ENCODE data around the gene DUSP1.

Gene DUSP1

DNA sequence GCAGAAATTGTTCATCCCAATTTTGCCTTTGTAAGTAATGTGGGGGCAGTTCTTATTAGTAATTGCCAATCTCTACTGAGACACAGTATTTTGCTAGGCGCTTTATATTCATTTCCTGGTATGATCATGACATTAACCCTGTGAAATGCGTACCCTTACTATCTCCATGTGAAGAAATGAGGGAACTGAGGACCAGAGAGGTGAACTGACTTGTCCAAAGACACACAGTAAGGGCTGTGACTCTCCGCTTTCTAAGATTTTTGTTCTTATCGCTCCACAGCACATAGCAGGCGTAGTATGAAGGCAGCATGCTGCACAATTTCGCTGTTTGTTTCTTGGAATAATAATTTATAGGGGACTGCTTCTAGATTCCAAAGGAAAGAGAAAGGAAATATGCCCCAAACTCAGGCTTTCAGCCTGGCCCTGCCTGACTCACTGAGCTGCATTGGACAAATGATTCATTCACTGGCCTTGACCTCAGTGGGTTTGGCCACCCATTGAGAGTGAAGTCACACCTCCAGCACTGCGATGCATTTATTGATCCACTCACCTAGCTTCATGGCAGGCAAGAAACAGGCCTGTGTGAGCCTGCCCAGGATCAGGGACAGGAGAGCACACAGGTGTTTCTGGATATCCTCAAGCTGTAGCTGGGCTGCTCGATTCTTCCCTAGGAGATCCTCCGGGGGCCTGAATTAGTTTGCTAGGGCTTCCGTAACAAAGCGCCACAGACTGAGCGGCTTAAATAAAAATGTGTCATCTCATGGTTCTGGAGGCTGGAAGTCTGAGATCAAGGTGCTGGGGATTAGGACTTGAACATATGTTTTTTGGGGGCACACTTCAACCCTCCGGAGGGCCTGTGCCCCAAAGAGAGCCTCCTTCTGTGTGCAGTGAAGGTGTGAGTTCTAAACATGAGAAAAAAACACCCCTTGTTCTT lies 7.2 kb upstream of the DUSP1 start:
- DNase-seq, result peak; percentile 18

DNA sequence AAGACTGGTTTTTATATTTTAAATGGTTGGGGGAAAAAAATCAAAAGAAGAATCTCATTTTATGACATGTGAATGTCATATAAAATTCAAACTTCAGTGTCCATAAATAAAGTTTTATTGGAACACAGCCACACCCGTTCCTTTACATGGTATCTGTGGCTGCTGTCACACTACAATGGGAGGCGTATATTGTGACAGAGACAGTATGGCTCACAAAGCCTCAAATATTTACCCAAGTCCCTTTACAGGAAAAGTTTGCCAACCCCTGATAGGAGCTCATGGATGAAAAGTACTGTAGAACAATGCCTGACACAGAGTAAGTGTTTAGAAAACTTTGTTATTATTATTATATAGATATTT lies 5.2 kb upstream of the DUSP1 start:
- no peak for DNase-seq

GRCh38 chr5:172775326-172776234 lies 4.6 kb upstream of the DUSP1 start:
- peak; percentile 27 for DNase-seq

- no peak for DNase-seq
These were observed 3.7 kb upstream of the DUSP1 start for GRCh38 chr5:172774561-172775315.

- peak; percentile 8 for DNase-seq
These were observed 2.8 kb upstream of the DUSP1 start for GRCh38 chr5:172773481-172774469.

DNA sequence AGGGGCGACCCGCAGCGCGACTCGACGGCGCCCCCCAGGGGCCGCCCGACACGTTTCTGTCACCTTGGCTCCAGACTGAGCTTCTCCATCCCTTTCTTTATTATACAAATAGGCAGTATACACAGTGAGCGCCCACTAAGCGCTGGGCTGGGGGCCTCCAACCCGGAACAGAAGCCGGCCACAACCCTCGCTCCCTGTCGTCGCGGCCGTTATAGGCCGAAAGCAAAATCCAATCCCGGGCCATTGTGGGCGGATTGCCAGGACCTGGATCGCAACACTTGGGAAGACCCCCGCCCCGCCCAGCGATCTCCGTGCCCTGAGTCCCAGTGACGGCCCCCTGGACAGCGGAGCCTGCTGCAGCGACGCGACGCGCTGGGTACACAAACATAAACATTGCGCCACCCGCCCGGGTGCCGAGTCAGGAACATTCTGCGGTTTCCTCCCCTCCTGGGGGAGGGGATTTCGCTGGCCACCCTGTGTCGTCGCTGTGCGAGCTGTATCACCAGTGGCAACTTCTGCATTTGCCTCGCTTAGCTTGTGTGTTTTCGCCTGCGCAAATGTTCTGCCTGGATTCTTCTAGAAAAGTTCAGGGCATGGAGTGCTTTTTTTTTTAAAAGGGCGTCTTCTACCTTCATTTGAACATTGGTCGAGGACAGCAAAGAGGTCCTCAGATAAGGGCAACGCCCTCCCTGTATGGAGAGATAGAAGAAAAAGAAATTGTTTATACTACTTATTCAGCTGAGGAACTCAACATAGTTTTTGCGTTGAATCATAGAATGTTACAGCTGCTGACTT lies 1.3 kb upstream of the DUSP1 start:
- peak; percentile 77 for DNase-seq

DNA sequence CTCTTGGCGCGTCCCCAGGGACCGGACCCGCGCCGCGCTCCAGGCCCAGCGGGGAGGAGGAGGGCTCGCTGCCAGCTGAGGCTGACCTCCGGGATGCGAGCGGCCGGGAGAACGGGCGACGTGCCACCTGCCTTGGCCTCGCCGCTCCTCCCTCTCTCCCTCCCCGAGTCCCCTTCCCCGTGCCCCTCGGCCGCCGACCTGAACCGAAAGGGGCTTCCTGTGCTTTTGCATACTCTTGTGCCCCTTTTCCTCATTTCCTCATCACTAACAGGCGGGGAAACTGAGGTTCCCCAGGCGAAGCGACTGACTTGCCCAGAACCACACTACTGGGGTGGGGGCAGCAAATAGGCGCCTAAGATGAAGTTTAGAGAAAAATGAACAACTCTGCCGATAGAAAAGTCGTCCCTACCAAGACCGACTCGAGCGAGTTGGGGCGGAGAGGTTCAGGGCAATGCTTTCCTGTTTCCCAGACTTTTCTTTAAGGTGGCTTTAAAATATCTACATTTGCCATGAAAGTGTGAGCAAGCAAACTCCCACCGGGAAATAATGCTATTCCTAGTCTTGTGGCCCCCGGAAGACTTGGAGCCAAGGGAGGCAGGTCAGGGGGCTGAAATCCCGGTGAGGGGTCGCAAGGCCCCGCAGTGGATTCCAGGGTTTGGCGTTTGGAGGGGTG lies 580 bp upstream of the DUSP1 start:
- peak; percentile 25 for DNase-seq

DNA sequence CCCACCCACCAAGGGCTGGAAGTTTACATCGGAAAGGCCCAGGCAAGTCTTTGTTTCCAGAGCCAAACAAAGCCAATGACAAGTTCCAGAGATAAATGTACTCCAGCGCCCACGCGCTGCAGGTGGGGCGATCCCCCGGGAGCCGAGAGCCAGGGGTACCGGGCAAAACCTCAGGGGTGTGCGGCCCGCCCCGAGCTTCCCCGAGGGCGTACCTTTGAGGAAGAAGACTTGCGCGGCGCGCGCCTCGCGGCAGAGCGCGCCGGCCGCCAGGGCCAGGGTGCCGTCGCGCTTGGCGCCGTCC lies 671 bp downstream of the DUSP1 start:
- DNase-seq, result no peak

DNA sequence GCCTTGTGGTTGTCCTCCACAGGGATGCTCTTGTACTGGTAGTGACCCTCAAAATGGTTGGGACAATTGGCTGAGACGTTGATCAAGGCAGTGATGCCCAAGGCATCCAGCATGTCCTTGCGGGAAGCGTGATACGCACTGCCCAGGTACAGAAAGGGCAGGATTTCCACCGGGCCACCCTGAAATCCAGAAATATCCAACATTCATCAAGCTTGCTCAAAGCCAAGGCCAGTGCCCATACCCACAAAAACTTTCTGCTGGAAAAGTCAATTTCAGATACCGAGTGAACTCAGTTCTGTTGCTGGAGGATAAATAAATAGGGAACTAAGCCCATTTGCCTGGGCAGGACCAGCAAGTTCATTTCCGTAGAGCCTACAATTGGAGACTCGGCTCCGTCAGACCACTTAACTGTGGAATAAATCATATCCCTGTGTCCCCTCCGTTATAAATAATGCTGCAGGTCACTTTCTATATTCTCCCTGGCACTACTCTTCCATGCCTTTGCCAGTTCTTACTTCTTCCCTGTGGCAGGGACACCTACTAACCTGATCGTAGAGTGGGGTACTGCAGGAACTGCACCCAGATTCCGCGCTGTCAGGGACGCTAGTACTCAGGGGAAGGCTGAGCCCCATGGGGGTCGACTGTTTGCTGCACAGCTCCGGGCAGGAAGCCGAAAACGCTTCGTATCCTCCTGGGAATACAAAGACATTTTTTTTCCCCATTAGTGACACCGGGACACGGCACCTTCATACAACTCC lies 1.2 kb downstream of the DUSP1 start:
- no peak for DNase-seq

DNA sequence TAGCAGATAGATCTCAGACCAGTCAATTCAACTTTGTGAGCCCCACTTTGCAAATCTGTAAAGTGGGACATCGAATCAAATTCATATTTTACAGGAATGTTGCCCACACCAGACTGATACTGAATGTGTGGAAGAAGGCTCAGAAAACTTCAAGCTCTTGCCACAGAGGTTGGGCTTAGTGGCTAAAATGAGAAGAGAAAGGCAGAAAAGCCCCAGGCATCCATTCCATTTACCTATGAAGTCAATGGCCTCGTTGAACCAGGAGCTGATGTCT lies 1.7 kb downstream of the DUSP1 start:
- no peak for DNase-seq

DNA sequence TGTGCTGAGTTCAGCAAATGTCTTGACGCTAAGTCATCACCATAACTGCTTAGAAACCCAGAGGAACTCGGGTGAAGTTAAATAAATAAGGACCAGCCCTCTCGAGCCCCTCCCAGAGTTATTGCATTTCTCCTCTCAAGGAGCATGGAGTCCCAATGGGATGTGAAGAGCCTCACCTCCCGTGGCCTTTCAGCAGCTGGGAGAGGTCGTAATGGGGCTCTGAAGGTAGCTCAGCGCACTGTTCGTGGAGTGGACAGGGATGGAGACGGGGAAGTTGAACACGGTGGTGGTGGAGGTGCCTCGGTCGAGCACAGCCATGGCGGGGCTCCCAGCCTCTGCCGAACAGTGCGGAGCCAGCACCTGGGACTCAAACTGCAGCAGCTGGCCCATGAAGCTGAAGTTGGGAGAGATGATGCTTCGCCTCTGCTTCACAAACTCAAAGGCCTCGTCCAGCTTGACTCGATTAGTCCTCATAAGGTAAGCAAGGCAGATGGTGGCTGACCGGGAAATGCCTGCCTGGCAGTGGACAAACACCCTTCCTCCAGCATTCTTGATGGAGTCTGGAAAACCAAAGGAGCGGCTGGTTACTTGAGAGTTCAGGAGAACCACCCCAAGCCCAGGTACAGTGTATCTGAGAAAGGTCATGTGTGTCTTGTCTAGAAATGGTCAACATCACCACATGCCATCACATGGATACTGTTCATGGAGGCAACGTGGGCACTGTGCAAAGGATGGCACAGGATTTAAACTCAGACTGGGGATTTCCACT lies 2.2 kb downstream of the DUSP1 start:
- no peak for DNase-seq

- no peak for DNase-seq
These were observed 2.9 kb downstream of the DUSP1 start for GRCh38 chr5:172768098-172768572.

GRCh38 chr5:172766287-172767108 lies 4.5 kb downstream of the DUSP1 start:
- no peak for DNase-seq

GRCh38 chr5:172765766-172766286 lies 5.2 kb downstream of the DUSP1 start:
- no peak for DNase-seq

GRCh38 chr5:172764861-172765765 lies 5.9 kb downstream of the DUSP1 start:
- peak; percentile 95 for DNase-seq

GRCh38 chr5:172763120-172763464 lies 7.9 kb downstream of the DUSP1 start:
- no peak for DNase-seq
